GM18909 (cell line): ENCODE measurements around the gene CCSER1.
"Not testable (repeated sequence)": the region's sequence is repeated elsewhere in the genome, so short reads cannot be mapped to it uniquely, and the experiment has no call there.

ENCODE experiments used
- ATAC-seq: cut with Tn5 transposase; IDR thresholded peaks from one replicate; pipeline ENCODE4 v1.9.1; 2021; ENCODE audit warnings: mild to moderate bottlenecking; ENCODE audit not compliant: unreplicated experiment, poor library complexity

CCSER1 gene

GRCh38 chr4:90274175-90274574 lies 147.0 kb downstream of the CCSER1 start:
- no peak for ATAC-seq

GRCh38 chr4:90280954-90281353 lies 153.8 kb downstream of the CCSER1 start:
- no peak for ATAC-seq

DNA sequence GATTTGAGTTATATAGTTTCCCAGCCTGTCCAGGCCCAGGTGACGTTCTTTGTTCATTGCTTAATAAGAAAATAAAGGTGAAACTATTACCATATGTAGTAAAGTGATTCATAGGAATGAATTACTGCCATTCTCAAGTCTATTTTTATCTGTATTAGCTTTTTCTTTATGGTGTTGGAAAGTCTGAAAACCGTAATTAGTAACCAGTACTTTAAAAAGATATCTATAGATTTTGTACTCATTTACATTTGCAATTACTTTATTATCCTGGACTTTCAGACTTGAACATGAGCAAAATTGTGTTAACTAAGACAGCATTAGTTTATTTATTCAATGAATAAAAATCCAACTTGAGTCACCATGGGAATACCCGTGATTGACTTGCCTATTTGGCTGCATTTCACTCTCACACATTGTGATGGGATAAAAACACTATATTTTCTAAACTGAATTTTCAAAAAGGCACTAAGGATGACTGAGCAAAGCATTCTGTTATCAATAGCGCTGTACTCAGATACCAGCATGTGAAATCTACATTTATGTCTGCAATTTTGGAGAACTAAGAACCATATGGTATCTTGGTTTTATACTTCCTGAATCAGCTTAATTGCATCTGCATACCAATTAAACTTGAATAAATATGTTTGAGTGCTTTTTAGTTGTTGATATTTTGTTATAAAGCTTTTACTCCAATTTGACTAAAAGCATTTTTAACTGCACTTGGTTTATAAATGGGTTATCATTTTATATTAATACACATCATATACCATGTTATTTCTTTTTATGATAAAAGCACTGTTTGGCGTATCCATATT lies 154.6 kb downstream of the CCSER1 start:
- no peak for ATAC-seq

DNA sequence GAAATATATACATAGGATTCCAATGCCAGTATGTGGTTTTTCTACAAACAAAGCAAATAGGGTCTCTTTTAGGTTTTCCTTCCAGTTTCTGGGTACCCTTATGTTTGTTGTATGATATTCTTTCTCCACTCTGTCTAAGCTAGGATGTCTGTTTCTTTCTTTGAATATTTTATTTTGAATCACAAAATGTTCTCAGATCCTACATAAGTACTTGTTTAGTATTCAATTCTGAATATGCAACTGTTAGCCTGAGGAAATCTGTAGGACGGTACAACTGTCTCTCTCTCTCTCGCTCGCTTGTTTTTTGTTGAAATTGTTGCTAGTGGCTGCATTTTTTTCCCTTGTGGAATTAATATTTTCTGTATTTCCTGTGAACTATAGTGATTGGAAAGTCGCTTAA lies 163.2 kb downstream of the CCSER1 start:
- no peak for ATAC-seq

GRCh38 chr4:90292438-90292837 lies 165.2 kb downstream of the CCSER1 start:
- no peak for ATAC-seq

GRCh38 chr4:90293320-90293719 lies 166.1 kb downstream of the CCSER1 start:
- ATAC-seq = no peak

- no peak for ATAC-seq
Observed at GRCh38 chr4:90299373-90299772, 172.2 kb downstream of the CCSER1 start.

- no peak for ATAC-seq
Observed at GRCh38 chr4:90306810-90307209, 179.6 kb downstream of the CCSER1 start.

GRCh38 chr4:90317140-90317539 lies 189.9 kb downstream of the CCSER1 start:
- not testable (repeated sequence) for ATAC-seq

- ATAC-seq = no peak
Observed at GRCh38 chr4:90317785-90318184, 190.6 kb downstream of the CCSER1 start.

DNA sequence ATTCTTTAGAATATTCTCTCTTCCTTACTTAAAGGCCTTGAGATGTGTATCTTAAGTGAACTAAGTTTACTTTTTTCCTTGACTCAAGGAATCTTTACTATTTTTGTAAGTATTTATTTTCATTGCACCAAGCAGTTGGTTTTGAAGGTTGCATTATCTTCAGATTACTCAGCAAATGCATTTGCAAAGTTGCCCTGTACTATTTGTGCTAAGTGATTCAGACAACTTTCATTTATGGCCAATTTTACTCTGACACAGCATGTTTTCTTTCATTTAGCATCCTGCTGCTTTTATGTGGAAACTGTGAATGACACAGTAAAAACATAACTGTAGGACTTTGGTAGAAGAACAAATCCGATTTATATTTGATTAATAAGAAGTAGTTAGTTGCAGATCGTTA lies 191.0 kb downstream of the CCSER1 start:
- no peak for ATAC-seq

DNA sequence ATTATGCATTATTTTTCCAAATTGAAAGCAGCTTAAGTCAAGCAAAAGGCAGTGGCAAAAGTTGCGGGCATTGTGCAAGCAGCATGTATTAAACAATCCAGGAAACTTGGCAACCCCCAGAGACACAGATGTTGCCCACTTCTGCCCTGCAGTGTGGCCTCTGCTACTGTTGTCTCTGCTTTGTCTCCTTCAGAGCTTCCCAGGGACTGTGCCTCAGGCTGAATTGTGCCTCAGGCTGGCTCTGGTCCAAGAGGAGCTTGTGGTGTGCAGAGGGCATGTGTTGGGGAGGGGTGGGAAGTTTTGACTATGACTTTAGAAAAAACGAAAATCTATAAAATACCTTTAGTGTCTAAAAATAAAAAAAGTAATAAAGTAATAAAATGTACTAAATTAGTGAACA lies 201.4 kb downstream of the CCSER1 start:
- ATAC-seq = no peak

DNA sequence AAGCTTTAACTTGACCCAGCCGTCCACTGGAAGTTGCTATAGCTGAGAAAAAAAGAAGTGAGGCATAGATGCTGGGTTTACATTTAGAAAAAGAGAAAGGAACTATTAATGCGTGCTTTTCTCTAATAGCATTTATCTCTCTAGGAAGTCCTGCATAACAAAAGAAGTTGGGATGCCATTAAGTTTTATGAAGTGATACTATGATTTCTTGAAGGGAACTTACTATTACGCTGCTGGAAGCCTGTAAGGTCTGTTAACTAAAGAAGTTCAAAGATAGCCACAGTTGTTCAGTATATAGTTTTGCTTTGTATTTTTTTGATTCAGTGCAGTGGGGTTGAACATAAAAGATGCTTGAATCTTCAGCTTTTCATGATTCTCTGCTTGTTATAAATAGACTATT lies 203.4 kb downstream of the CCSER1 start:
- ATAC-seq = no peak

DNA sequence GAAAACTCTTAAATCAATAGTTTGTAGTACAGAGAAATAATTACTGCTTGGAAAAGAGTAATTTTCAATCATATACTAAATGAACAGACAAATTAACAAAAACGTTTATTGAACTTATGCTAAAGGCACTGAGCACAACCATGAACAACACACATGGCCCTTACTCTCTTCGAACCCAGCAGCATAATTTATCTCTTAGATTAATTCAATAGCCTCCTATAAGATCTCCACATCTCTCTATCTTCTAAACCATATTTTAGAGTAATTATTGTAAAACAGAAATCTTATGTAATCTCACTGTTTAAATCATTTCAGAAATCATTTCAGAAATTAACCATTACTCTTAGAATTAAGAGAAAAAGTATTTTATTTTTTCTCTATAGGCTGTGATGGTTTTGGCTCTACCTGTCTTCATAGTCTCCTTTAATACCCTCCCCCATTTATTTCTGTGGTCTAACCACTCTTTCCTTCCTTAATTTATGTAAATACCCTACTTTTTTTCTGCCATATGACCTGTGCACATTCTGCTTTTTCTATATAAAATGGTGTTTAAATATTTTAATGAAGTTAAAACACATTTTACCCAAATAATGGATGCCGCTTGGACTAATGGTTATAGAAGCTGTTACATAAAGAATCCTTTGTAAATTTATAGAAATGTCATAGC lies 218.5 kb downstream of the CCSER1 start:
- ATAC-seq = no peak

- ATAC-seq = no peak
Observed at GRCh38 chr4:90349636-90350035, 222.4 kb downstream of the CCSER1 start.

DNA sequence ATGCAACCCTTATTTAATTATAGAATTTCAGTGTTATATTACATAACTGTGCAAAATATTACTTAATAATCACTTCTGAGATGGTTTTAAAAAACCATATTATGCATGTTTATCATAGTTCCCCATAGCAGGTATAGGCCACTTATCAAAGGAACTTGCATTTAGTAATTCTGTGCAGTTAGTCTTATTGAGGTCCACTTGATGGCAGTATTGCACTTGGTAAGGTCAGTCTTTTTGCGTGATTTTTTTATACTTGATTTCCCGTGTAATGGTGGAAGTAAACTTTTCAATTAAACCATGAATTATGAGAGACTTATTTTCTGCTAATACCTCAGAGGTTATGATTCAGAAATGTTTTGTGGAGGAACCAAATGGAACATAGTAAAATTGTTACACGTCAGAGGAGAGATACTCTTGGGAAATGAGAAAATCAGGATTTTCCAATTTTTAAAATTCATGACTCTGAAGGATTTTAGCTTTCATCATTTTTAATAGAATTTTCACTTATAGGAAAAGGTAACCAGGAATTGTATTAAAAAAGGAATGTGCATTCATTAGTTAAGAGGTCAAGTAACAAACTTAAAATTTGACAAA lies 230.0 kb downstream of the CCSER1 start:
- no peak for ATAC-seq

GRCh38 chr4:90375081-90375480 lies 247.9 kb downstream of the CCSER1 start:
- ATAC-seq = no peak

GRCh38 chr4:90393215-90393614 lies 266.0 kb downstream of the CCSER1 start:
- no peak for ATAC-seq

GRCh38 chr4:90403781-90404180 lies 276.6 kb downstream of the CCSER1 start:
- no peak for ATAC-seq

- ATAC-seq = not testable (repeated sequence)
Observed at GRCh38 chr4:90407897-90408296, 280.7 kb downstream of the CCSER1 start.

DNA sequence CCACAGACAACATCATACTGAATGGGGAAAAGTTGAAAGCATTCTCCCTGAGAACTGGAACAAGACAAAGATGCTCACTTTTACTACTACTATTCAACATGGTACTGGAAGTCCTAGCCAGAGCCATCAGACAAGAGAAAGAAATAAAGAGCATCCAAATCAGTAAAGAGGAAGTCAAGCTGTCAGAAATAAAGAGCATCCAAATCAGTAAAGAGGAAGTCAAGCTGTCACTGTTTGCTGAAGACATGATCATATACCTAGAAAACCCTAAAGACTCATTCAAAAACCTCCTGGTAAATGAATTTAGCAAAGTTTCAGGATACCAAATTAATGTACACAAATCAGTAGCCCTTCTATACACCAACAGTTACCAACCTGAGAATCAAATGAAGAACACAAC lies 285.6 kb downstream of the CCSER1 start:
- not testable (repeated sequence) for ATAC-seq
